Measurements from ENCODE around the gene EIF2AK2. TPM values are rescaled to one million over a fixed set of nuclear protein-coding genes. Genes with fewer than 3 reads are reported as not detected.

Gene EIF2AK2
- total RNA-seq, 1 donor from 2014 or later = 37.0 TPM

DNA sequence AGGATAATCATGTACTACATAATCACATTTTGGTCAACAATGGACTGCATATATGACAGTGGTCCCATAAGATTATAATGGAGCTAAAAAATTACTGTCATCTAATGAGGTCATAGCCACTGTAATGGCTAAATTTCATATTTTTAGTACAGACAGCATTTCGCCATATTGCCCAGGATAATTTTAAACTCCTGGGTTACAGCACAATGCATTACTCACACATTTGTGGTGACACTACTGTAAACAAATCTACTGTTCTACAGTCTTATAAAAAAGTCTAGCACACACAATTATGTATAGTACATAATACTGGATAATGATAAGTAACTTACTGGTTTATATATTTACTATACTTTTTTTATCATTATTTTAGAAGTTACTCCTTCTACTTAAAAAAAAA is 12.8 kb downstream of the EIF2AK2 start:
- Mint-ChIP-seq H3K4me1 (peaks cover 4% of the 10 kb centered on the region), H3K4me3 (no peak overlapping the region), H3K27ac (no peak overlapping the region), H3K27me3 (no peaks in the 10 kb centered on the region), H3K9me3 (no peaks in the 10 kb centered on the region), H3K36me3 (ENCODE audit: low read depth) (peaks cover 71% of the 10 kb centered on the region)
- no peak for ATAC-seq (ENCODE audit: low read depth)
- intact Hi-C loops (cut with micrococcal nuclease) = no loop called here
- TF ChIP-seq, protein P1, sequence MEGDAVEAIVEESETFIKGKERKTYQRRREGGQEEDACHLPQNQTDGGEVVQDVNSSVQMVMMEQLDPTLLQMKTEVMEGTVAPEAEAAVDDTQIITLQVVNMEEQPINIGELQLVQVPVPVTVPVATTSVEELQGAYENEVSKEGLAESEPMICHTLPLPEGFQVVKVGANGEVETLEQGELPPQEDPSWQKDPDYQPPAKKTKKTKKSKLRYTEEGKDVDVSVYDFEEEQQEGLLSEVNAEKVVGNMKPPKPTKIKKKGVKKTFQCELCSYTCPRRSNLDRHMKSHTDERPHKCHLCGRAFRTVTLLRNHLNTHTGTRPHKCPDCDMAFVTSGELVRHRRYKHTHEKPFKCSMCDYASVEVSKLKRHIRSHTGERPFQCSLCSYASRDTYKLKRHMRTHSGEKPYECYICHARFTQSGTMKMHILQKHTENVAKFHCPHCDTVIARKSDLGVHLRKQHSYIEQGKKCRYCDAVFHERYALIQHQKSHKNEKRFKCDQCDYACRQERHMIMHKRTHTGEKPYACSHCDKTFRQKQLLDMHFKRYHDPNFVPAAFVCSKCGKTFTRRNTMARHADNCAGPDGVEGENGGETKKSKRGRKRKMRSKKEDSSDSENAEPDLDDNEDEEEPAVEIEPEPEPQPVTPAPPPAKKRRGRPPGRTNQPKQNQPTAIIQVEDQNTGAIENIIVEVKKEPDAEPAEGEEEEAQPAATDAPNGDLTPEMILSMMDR (IDR thresholded peaks at IDR 0.05) = no peak
- ChIA-PET CTCF (no interaction called here), POLR2A (no interaction called here)
- no peak for DNase-seq

DNA sequence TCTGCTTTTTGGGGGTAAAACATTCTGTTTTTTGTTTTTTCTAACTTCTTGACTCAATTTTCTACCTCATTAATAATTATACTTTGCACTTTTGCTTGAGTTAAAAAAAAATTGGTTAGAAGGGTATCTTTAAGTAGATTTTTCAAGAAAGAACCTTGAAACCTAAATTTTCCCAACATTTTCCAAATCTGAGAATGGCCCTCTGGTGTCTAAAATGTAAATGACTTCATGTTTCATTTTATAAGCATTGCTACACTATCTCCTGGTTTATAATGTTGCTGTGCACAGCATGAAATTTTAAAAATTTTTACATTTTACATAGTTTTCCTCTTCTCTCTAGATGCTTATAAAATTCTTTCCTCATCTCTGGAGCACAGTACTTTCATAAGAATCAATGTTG is 14.2 kb downstream of the EIF2AK2 start:
- TF ChIP-seq, protein P1 (IDR thresholded peaks at IDR 0.05) = no peak

GRCh38 chr2:37132914-37133313 is 23.9 kb downstream of the EIF2AK2 start:
- intact Hi-C loops (cut with micrococcal nuclease) = no loop called here
- peaks cover 57% of the 10 kb centered on the region for H3K36me3 Mint-ChIP-seq (ENCODE audit: low read depth)
- POLR2A ChIA-PET = no interaction called here
- DNase-seq (no peak), ATAC-seq (ENCODE audit: low read depth) (no peak)
- CTCF ChIA-PET = interaction anchor here (0.6 kb wide), 1 partner anchor 49 kb away, joined by 4 read pairs; no protein-coding TSS in a partner anchor
- TF ChIP-seq, protein P1 (IDR thresholded peaks at IDR 0.05) = no peak
- H3K4me1 Mint-ChIP-seq = no peaks in the 10 kb centered on the region
- H3K9me3 Mint-ChIP-seq = no peaks in the 10 kb centered on the region
- no peak overlapping the region for H3K4me3 Mint-ChIP-seq
- no peak overlapping the region for H3K27ac Mint-ChIP-seq
- H3K27me3 Mint-ChIP-seq = no peaks in the 10 kb centered on the region

More for the DNA sequence above, 14.2 kb downstream of the EIF2AK2 start:
- H3K4me3 Mint-ChIP-seq = no peak overlapping the region
- no peak for DNase-seq
- no peaks in the 10 kb centered on the region for H3K9me3 Mint-ChIP-seq
- peaks cover 67% of the 10 kb centered on the region for H3K36me3 Mint-ChIP-seq (ENCODE audit: low read depth)
- H3K4me1 Mint-ChIP-seq = peaks cover 4% of the 10 kb centered on the region
- intact Hi-C loops (cut with micrococcal nuclease) = no loop called here
- H3K27me3 Mint-ChIP-seq = no peaks in the 10 kb centered on the region
- no peak for ATAC-seq (ENCODE audit: low read depth)
- ChIA-PET CTCF (no interaction called here), POLR2A (no interaction called here)
- H3K27ac Mint-ChIP-seq = no peak overlapping the region

- Mint-ChIP-seq H3K9me3 (no peaks in the 10 kb centered on the region), H3K36me3 (ENCODE audit: low read depth) (peaks cover 77% of the 10 kb centered on the region), H3K4me3 (no peak overlapping the region), H3K4me1 (no peaks in the 10 kb centered on the region), H3K27me3 (no peaks in the 10 kb centered on the region), H3K27ac (no peak overlapping the region)
- ChIA-PET POLR2A (no interaction called here), CTCF (no interaction called here)
- ATAC-seq (ENCODE audit: low read depth) (no peak), DNase-seq (no peak)
- TF ChIP-seq, protein P1 (IDR thresholded peaks at IDR 0.05) = no peak
- intact Hi-C loops (cut with micrococcal nuclease) = no loop called here
Measured at GRCh38 chr2:37125416-37125815, 31.4 kb downstream of the EIF2AK2 start.

DNA sequence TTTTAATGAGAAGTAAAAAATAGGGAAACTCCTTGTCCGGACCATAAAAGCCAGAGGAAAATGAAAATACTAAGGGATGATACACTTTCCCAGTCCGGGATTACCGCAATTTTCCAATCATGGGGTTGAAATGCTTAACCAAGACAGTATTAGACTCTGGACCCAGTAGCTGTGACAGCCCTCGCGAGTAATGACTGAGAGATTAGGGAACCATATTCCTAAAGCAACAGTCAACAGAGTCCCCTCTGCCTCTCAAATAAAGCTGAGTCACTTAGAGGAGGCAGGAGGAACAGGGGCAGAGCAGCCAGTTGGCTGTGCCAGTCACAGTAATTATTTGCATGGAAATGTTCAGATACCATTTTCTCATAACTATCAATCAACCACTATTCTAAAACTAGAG is 37.6 kb downstream of the EIF2AK2 start:
- Mint-ChIP-seq H3K4me1 (no peaks in the 10 kb centered on the region), H3K27ac (no peak overlapping the region), H3K4me3 (no peak overlapping the region), H3K9me3 (no peaks in the 10 kb centered on the region), H3K27me3 (no peaks in the 10 kb centered on the region), H3K36me3 (ENCODE audit: low read depth) (peaks cover 72% of the 10 kb centered on the region)
- ChIA-PET POLR2A (no interaction called here), CTCF (no interaction called here)
- DNase-seq (no peak), ATAC-seq (ENCODE audit: low read depth) (no peak)
- intact Hi-C loops (cut with micrococcal nuclease) = no loop called here
- TF ChIP-seq, protein P1 (IDR thresholded peaks at IDR 0.05) = no peak
